ENCODE measurements around the gene DLGAP4. TPM values are rescaled to one million over a fixed set of nuclear protein-coding genes. Genes with fewer than 3 reads are reported as not detected.
A peak's percentile ranks its signal among the peaks of the same experiment; 100 is the strongest.

The DLGAP4 gene
- total and polyA plus RNA-seq, 2 of the 13 experiments (the other 11 are each of a cell fraction or from before 2014, with no cell fraction given) = 15.2 to 26.7 TPM

- no peak for TF ChIP-seq CENPX (CRISPR knock-in tag; IDR thresholded peaks at IDR 0.05)
- peak; percentile 93 for TF ChIP-seq ZNF235 (CRISPR knock-in tag; IDR thresholded peaks at IDR 0.05; ENCODE audit: borderline replicate concordance)
- peak; percentile 87; the same call in 1 of the 2 replicates for TF ChIP-seq ZFP90 (CRISPR knock-in tag; IDR thresholded peaks at IDR 0.05; ENCODE audit: borderline replicate concordance)
- TF ChIP-seq TBX2 (CRISPR knock-in tag; IDR thresholded peaks at IDR 0.05; ENCODE audit: borderline replicate concordance) = peak; percentile 70; the same call in 1 of the 2 replicates
- TF ChIP-seq, protein P1, sequence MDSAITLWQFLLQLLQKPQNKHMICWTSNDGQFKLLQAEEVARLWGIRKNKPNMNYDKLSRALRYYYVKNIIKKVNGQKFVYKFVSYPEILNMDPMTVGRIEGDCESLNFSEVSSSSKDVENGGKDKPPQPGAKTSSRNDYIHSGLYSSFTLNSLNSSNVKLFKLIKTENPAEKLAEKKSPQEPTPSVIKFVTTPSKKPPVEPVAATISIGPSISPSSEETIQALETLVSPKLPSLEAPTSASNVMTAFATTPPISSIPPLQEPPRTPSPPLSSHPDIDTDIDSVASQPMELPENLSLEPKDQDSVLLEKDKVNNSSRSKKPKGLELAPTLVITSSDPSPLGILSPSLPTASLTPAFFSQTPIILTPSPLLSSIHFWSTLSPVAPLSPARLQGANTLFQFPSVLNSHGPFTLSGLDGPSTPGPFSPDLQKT (CRISPR knock-in tag; IDR thresholded peaks at IDR 0.05; ENCODE audit: borderline replicate concordance) = no peak
- no peak for TF ChIP-seq ATF2 (CRISPR knock-in tag; IDR thresholded peaks at IDR 0.05)
- no peak for TF ChIP-seq GLMP (CRISPR knock-in tag; IDR thresholded peaks at IDR 0.05; ENCODE audit: borderline replicate concordance)
- peak; percentile 82 for TF ChIP-seq KLF6 (CRISPR knock-in tag; IDR thresholded peaks at IDR 0.05)
- no peak; the same call in 1 of the 2 replicates for TF ChIP-seq ZNF75D (CRISPR knock-in tag; IDR thresholded peaks at IDR 0.05; ENCODE audit: borderline replicate concordance)
- TF ChIP-seq ZMYM4 (CRISPR knock-in tag; IDR thresholded peaks at IDR 0.05) = peak; percentile 42; the same call in 1 of the 2 replicates
- no peak for TF ChIP-seq ZNF18 (CRISPR knock-in tag; IDR thresholded peaks at IDR 0.05; ENCODE audit: insufficient replicate concordance)
- no peak; the same call in 1 of the 2 replicates for TF ChIP-seq ZNF616 (CRISPR knock-in tag; IDR thresholded peaks at IDR 0.05; ENCODE audit: low read depth)
- TF ChIP-seq, protein P2, sequence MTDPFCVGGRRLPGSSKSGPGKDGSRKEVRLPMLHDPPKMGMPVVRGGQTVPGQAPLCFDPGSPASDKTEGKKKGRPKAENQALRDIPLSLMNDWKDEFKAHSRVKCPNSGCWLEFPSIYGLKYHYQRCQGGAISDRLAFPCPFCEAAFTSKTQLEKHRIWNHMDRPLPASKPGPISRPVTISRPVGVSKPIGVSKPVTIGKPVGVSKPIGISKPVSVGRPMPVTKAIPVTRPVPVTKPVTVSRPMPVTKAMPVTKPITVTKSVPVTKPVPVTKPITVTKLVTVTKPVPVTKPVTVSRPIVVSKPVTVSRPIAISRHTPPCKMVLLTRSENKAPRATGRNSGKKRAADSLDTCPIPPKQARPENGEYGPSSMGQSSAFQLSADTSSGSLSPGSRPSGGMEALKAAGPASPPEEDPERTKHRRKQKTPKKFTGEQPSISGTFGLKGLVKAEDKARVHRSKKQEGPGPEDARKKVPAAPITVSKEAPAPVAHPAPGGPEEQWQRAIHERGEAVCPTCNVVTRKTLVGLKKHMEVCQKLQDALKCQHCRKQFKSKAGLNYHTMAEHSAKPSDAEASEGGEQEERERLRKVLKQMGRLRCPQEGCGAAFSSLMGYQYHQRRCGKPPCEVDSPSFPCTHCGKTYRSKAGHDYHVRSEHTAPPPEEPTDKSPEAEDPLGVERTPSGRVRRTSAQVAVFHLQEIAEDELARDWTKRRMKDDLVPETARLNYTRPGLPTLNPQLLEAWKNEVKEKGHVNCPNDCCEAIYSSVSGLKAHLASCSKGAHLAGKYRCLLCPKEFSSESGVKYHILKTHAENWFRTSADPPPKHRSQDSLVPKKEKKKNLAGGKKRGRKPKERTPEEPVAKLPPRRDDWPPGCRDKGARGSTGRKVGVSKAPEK (CRISPR knock-in tag; IDR thresholded peaks at IDR 0.05; ENCODE audit: borderline replicate concordance) = peak; percentile 81; the same call in 1 of the 2 replicates
- peak; percentile 65 for TF ChIP-seq ZNF788 (CRISPR knock-in tag; IDR thresholded peaks at IDR 0.05; ENCODE audit: borderline replicate concordance)
- TF ChIP-seq ZNF768 (CRISPR knock-in tag; IDR thresholded peaks at IDR 0.05) = peak; percentile 48
- peak; percentile 34 for TF ChIP-seq ZNF232 (CRISPR knock-in tag; IDR thresholded peaks at IDR 0.05; ENCODE audit: borderline replicate concordance)
- TF ChIP-seq KLF9 (CRISPR knock-in tag; IDR thresholded peaks at IDR 0.05; ENCODE audit: low read depth) = 0 out of 2 replicates have a peak, but pooled peaks have one; percentile 70
- TF ChIP-seq CC2D1A (CRISPR knock-in tag; IDR thresholded peaks at IDR 0.05) = 0 out of 2 replicates have a peak, but pooled peaks have one; percentile 38
- TF ChIP-seq CBX2 (IDR thresholded peaks at IDR 0.05; ENCODE audit: low read depth, low read length) = no peak
- peak; percentile 33; the same call in 1 of the 2 replicates for TF ChIP-seq CBX2 (CRISPR knock-in tag; IDR thresholded peaks at IDR 0.05; ENCODE audit: low read depth)
Measured at GRCh38 chr20:36574366-36575135, 268.4 kb downstream of the DLGAP4 start (continued).

Measured in HepG2 (cell line).